ENCODE measurements around the gene LHFPL2. TPM values are rescaled to one million over a fixed set of nuclear protein-coding genes. Genes with fewer than 3 reads are reported as not detected.

The LHFPL2 gene
- total RNA-seq, 8 experiments from 2014 or later: 3.1 to 62.1 (median 8.3) TPM

GRCh38 chr5:78519198-78519941, 129.2 kb downstream of the LHFPL2 start:
- H3K27ac ChIP-seq: no peak overlapping the region
- peaks cover 0 to 5% of the 10 kb centered on the region in 2 donors for H3K4me1 ChIP-seq (replicated peaks in 1 of 2)
- ATAC-seq (replicated peaks in 6 of 8): no peak
- WGBS, 10 experiments: 69 to 100% (median 82%) methylated on average over 1 to 7 of the region's 9 CpGs; no CpG with 5 or more reads in 4 of the 10 experiments
- H3K4me3 ChIP-seq: no peak overlapping the region
- in situ Hi-C loops (cut with MboI; ENCODE audit: low pct_unique_long_range_greater_than_20kb in 2 of 9, low sequenced_read_pairs in 9 of 9, unreplicated experiment in 9 of 9): no loop called here

GRCh38 chr5:78518365-78519197, 130.0 kb downstream of the LHFPL2 start:
- H3K4me1 ChIP-seq (replicated peaks in 1 of 2): peaks cover 0 to 5% of the 10 kb centered on the region in 2 donors
- no peak overlapping the region for H3K4me3 ChIP-seq
- no peak overlapping the region for H3K27ac ChIP-seq
- peak; percentile 69 to 99 (median 86) for ATAC-seq (replicated peaks in 6 of 8)
- in situ Hi-C loops (cut with MboI; ENCODE audit: low pct_unique_long_range_greater_than_20kb in 2 of 9, low sequenced_read_pairs in 9 of 9, unreplicated experiment in 9 of 9): no loop called here
- 61 to 85% (median 72%) methylated on average over 3 to 11 of the region's 14 CpGs; no CpG with 5 or more reads in 3 of the 10 experiments for WGBS, 10 experiments

GRCh38 chr5:78515670-78516069, 132.9 kb downstream of the LHFPL2 start:
- Histone ChIP-seq H3K27ac (no peak overlapping the region), H3K4me3 (no peak overlapping the region), H3K4me1 (replicated peaks in 1 of 2) (peaks cover 0 to 3% of the 10 kb centered on the region in 2 donors)
- WGBS, 10 experiments: 29 to 100% (median 86%) methylated on average over 1 to 3 of the region's 3 CpGs; no CpG with 5 or more reads in 3 of the 10 experiments
- ATAC-seq (replicated peaks in 6 of 8): no peak
- in situ Hi-C loops (cut with MboI; ENCODE audit: low pct_unique_long_range_greater_than_20kb in 2 of 9, low sequenced_read_pairs in 9 of 9, unreplicated experiment in 9 of 9): no loop called here

- no peak overlapping the region for H3K4me3 ChIP-seq
- peak in 1 of 8 experiments; percentile 17 for ATAC-seq (replicated peaks in 6 of 8)
- H3K27ac ChIP-seq: no peak overlapping the region
- WGBS, 10 experiments: 0 to 100% (median 90%) methylated on average over 1 to 7 of the region's 8 CpGs; no CpG with 5 or more reads in 1 of the 10 experiments
- in situ Hi-C loops (cut with MboI; ENCODE audit: low pct_unique_long_range_greater_than_20kb in 2 of 9, low sequenced_read_pairs in 9 of 9, unreplicated experiment in 9 of 9): no loop called here
- peaks cover 0 to 6% of the 10 kb centered on the region in 2 donors for H3K4me1 ChIP-seq (replicated peaks in 1 of 2)
Measured at GRCh38 chr5:78514427-78515330, 133.9 kb downstream of the LHFPL2 start.

- Histone ChIP-seq H3K4me3 (no peak overlapping the region), H3K4me1 (replicated peaks in 1 of 2) (peaks cover 3 to 6% of the 10 kb centered on the region in 2 donors), H3K27ac (no peak overlapping the region)
- peak in 1 of 8 experiments; percentile 35 for ATAC-seq (replicated peaks in 6 of 8)
- WGBS, 10 experiments: 0 to 100% (median 77%) methylated on average over 1 to 4 of the region's 6 CpGs; no CpG with 5 or more reads in 3 of the 10 experiments
- in situ Hi-C loops (cut with MboI; ENCODE audit: low pct_unique_long_range_greater_than_20kb in 2 of 9, low sequenced_read_pairs in 9 of 9, unreplicated experiment in 9 of 9): no loop called here
Measured at GRCh38 chr5:78513441-78513840, 135.1 kb downstream of the LHFPL2 start.

- ATAC-seq (replicated peaks in 6 of 8): no peak
- H3K27ac ChIP-seq: no peak overlapping the region
- H3K4me1 ChIP-seq (replicated peaks in 1 of 2): peaks cover 3 to 6% of the 10 kb centered on the region in 2 donors
- no peak overlapping the region for H3K4me3 ChIP-seq
- WGBS, 10 experiments: 77 to 100% (median 98%) methylated on average over 1 to 3 of the region's 3 CpGs; no CpG with 5 or more reads in 4 of the 10 experiments
- in situ Hi-C loops (cut with MboI; ENCODE audit: low pct_unique_long_range_greater_than_20kb in 2 of 9, low sequenced_read_pairs in 9 of 9, unreplicated experiment in 9 of 9): no loop called here
Measured at GRCh38 chr5:78512435-78512834, 136.1 kb downstream of the LHFPL2 start.

- Histone ChIP-seq H3K4me1 (replicated peaks in 1 of 2) (peaks cover 8 to 14% of the 10 kb centered on the region in 2 donors), H3K4me3 (no peak overlapping the region), H3K27ac (no peak overlapping the region)
- in situ Hi-C loops (cut with MboI; ENCODE audit: low pct_unique_long_range_greater_than_20kb in 2 of 9, low sequenced_read_pairs in 9 of 9, unreplicated experiment in 9 of 9): no loop called here
- 20 to 97% (median 78%) methylated on average over 1 to 6 of the region's 10 CpGs for WGBS, 10 experiments
- ATAC-seq (replicated peaks in 6 of 8): no peak
Measured at GRCh38 chr5:78511121-78511906, 137.3 kb downstream of the LHFPL2 start.

GRCh38 chr5:78509884-78510769, 138.4 kb downstream of the LHFPL2 start:
- Histone ChIP-seq H3K27ac (no peak overlapping the region), H3K4me3 (no peak overlapping the region), H3K4me1 (replicated peaks in 1 of 2) (peaks cover 20% of the 10 kb centered on the region in 2 donors)
- in situ Hi-C loops (cut with MboI; ENCODE audit: low pct_unique_long_range_greater_than_20kb in 2 of 9, low sequenced_read_pairs in 9 of 9, unreplicated experiment in 9 of 9): no loop called here
- WGBS, 10 experiments: 4 to 83% (median 75%) methylated on average over 1 to 7 of the region's 61 CpGs; no CpG with 5 or more reads in 4 of the 10 experiments
- ATAC-seq (replicated peaks in 6 of 8): peak; percentile 41 to 83 (median 65)

- no peak for ATAC-seq (replicated peaks in 6 of 8)
- H3K4me3 ChIP-seq: no peak overlapping the region
Measured at GRCh38 chr5:78509145-78509865, 139.3 kb downstream of the LHFPL2 start.

GRCh38 chr5:78508186-78508765, 140.3 kb downstream of the LHFPL2 start:
- in situ Hi-C loops (cut with MboI; ENCODE audit: low pct_unique_long_range_greater_than_20kb in 2 of 9, low sequenced_read_pairs in 9 of 9, unreplicated experiment in 9 of 9): no loop called here
- peaks cover 27 to 32% of the 10 kb centered on the region in 2 donors for H3K4me1 ChIP-seq (replicated peaks in 1 of 2)
- no peak overlapping the region for H3K27ac ChIP-seq
- WGBS, 10 experiments: 8 to 80% (median 60%) methylated on average over 1 to 3 of the region's 3 CpGs; no CpG with 5 or more reads in 3 of the 10 experiments
- no peak for ATAC-seq (replicated peaks in 6 of 8)
- no peak overlapping the region for H3K4me3 ChIP-seq

More at GRCh38 chr5:78509145-78509865, 139.3 kb downstream of the LHFPL2 start:
- Histone ChIP-seq H3K27ac (no peak overlapping the region), H3K4me1 (replicated peaks in 1 of 2) (peaks cover 27 to 28% of the 10 kb centered on the region in 2 donors)
- in situ Hi-C loops (cut with MboI; ENCODE audit: low pct_unique_long_range_greater_than_20kb in 2 of 9, low sequenced_read_pairs in 9 of 9, unreplicated experiment in 9 of 9): no loop called here
- 50 to 92% (median 81%) methylated on average over 2 to 12 of the region's 18 CpGs for WGBS, 10 experiments

All from motor neuron (in vitro differentiated cells).